GM18519 (cell line): ENCODE data around the gene SPEG.
A peak's percentile ranks its signal among the peaks of the same experiment; 100 is the strongest.

Experiments used
- ATAC-seq: cut with Tn5 transposase; IDR thresholded peaks from one replicate; pipeline ENCODE4 v1.9.1; 2021; ENCODE audit warnings: mild to moderate bottlenecking, moderate library complexity; ENCODE audit not compliant: unreplicated experiment, low FRiP score

Gene SPEG

GRCh38 chr2:219523031-219523671 is 88.5 kb downstream of the SPEG start:
- ATAC-seq, result no peak

- no peak for ATAC-seq
Measured at GRCh38 chr2:219524817-219525216, 90.2 kb downstream of the SPEG start.

- no peak for ATAC-seq
Measured at GRCh38 chr2:219525533-219526232, 91.0 kb downstream of the SPEG start.

GRCh38 chr2:219526320-219527075 is 91.9 kb downstream of the SPEG start:
- ATAC-seq, result no peak

- ATAC-seq, result no peak
Measured at GRCh38 chr2:219527076-219527394, 92.4 kb downstream of the SPEG start.

GRCh38 chr2:219527472-219527871 is 92.8 kb downstream of the SPEG start:
- ATAC-seq, result no peak

- ATAC-seq, result peak; percentile 83
Measured at GRCh38 chr2:219530048-219530963, 95.7 kb downstream of the SPEG start.

- ATAC-seq, result no peak
Measured at GRCh38 chr2:219531639-219532377, 97.2 kb downstream of the SPEG start.

- ATAC-seq, result no peak
Measured at GRCh38 chr2:219532378-219532649, 97.7 kb downstream of the SPEG start.

GRCh38 chr2:219533930-219534661 is 99.5 kb downstream of the SPEG start:
- no peak for ATAC-seq

- no peak for ATAC-seq
Measured at GRCh38 chr2:219536425-219536824, 101.8 kb downstream of the SPEG start.

- no peak for ATAC-seq
Measured at GRCh38 chr2:219536967-219537366, 102.3 kb downstream of the SPEG start.

- ATAC-seq, result no peak
Measured at GRCh38 chr2:219537657-219538488, 103.2 kb downstream of the SPEG start.

GRCh38 chr2:219538504-219538951 is 103.9 kb downstream of the SPEG start:
- no peak for ATAC-seq

GRCh38 chr2:219538956-219539788 is 104.5 kb downstream of the SPEG start:
- ATAC-seq, result no peak

- ATAC-seq, result no peak
Measured at GRCh38 chr2:219539926-219540678, 105.5 kb downstream of the SPEG start.
